ENCODE results near the gene MCM9.
"Not testable (repeated sequence)": the region's sequence is repeated elsewhere in the genome, so short reads cannot be mapped to it uniquely, and the experiment has no call there.

MCM9 gene

GRCh38 chr6:118789419-118789818 is 145.5 kb downstream of the MCM9 start:
- no peak for DNase-seq

- no peak for DNase-seq
Observed at GRCh38 chr6:118788702-118789101, 146.3 kb downstream of the MCM9 start.

GRCh38 chr6:118787724-118788423 is 147.1 kb downstream of the MCM9 start:
- no peak for DNase-seq

- DNase-seq = no peak
Observed at GRCh38 chr6:118786596-118787453, 148.1 kb downstream of the MCM9 start.

GRCh38 chr6:118785601-118786000 is 149.4 kb downstream of the MCM9 start:
- DNase-seq = no peak

- no peak for DNase-seq
Observed at GRCh38 chr6:118784641-118785164, 150.3 kb downstream of the MCM9 start.

GRCh38 chr6:118783931-118784550 is 150.9 kb downstream of the MCM9 start:
- DNase-seq = no peak

GRCh38 chr6:118782651-118783050 is 152.3 kb downstream of the MCM9 start:
- no peak for DNase-seq

GRCh38 chr6:118781897-118782296 is 153.1 kb downstream of the MCM9 start:
- DNase-seq = no peak

GRCh38 chr6:118780668-118781067 is 154.3 kb downstream of the MCM9 start:
- DNase-seq = no peak

- peak; percentile 61 for DNase-seq
Observed at GRCh38 chr6:118776607-118777549, 158.1 kb downstream of the MCM9 start.

- no peak for DNase-seq
Observed at GRCh38 chr6:118775381-118775780, 159.6 kb downstream of the MCM9 start.

- DNase-seq = no peak
Observed at GRCh38 chr6:118774581-118774980, 160.4 kb downstream of the MCM9 start.

- DNase-seq = no peak
Observed at GRCh38 chr6:118772886-118773285, 162.1 kb downstream of the MCM9 start.

- no peak for DNase-seq
Observed at GRCh38 chr6:118771253-118771652, 163.7 kb downstream of the MCM9 start.

GRCh38 chr6:118770835-118771234 is 164.1 kb downstream of the MCM9 start:
- DNase-seq = no peak

- peak; percentile 31 for DNase-seq
Observed at GRCh38 chr6:118770112-118770788, 164.7 kb downstream of the MCM9 start.

GRCh38 chr6:118768904-118769325 is 166.0 kb downstream of the MCM9 start:
- no peak for DNase-seq

GRCh38 chr6:118768441-118768840 is 166.5 kb downstream of the MCM9 start:
- DNase-seq = no peak

- not testable (repeated sequence) for DNase-seq
Observed at GRCh38 chr6:118765316-118765715, 169.6 kb downstream of the MCM9 start.

GRCh38 chr6:118764766-118765165 is 170.2 kb downstream of the MCM9 start:
- no peak for DNase-seq
